MCF 10A (cell line): ENCODE results near the gene TNS3. TPM values are rescaled to one million over a fixed set of nuclear protein-coding genes. Genes with fewer than 3 reads are reported as not detected.

Experiments used
- BruUV-seq: library from RNA; stranded (reverse); fragments of 400-500 nt; replicated peaks from 2 replicates; lab custom pipeline; 2021; lab: Mats Ljungman, UMichigan
- CTCF ChIA-PET: fragments of 300-600 bp; sonication (Branson Sonifier 250); formaldehyde crosslinking; extraction: SDS; loops from one replicate; lab custom pipeline; 2021; ENCODE audit warnings: antibody characterized with exemption, inconsistent platforms; lab: Yijun Ruan, JAX
- POLR2A ChIA-PET: fragments of 300-600, 350-650 bp; sonication (Branson Sonifier 250); formaldehyde crosslinking; extraction: SDS; loops from one replicate; lab custom pipeline; 2020; ENCODE audit warnings: antibody characterized with exemption, inconsistent platforms; lab: Yijun Ruan, JAX
- DNase-seq: peaks from one replicate; pipeline ENCODE4 v3.0.0-alpha.2; 2018; ENCODE audit not compliant: unreplicated experiment
- H3K27ac Mint-ChIP-seq: one replicate; pipeline ENCODE4 v1.8.0; 2022; ENCODE audit warnings: mild to moderate bottlenecking, low read depth, mixed read lengths; ENCODE audit not compliant: unreplicated experiment
- H3K27me3 Mint-ChIP-seq: one replicate; pipeline ENCODE4 v1.8.0; 2022; ENCODE audit warnings: mixed read lengths; ENCODE audit not compliant: insufficient read depth, unreplicated experiment
- H3K36me3 Mint-ChIP-seq: one replicate; pipeline ENCODE4 v1.8.0; 2022; ENCODE audit warnings: mild to moderate bottlenecking, moderate library complexity, mixed read lengths; ENCODE audit not compliant: insufficient read depth, unreplicated experiment
- H3K4me1 Mint-ChIP-seq: one replicate; pipeline ENCODE4 v1.8.0; 2022; ENCODE audit warnings: mixed read lengths; ENCODE audit not compliant: insufficient read depth, unreplicated experiment
- H3K4me3 Mint-ChIP-seq: one replicate; pipeline ENCODE4 v1.8.0; 2022; ENCODE audit warnings: mild to moderate bottlenecking, moderate library complexity, mixed read lengths; ENCODE audit not compliant: unreplicated experiment
- H3K9me3 Mint-ChIP-seq: one replicate; pipeline ENCODE4 v1.8.0; 2022; ENCODE audit warnings: mixed read lengths; ENCODE audit not compliant: unreplicated experiment
- CTCF ChIP-seq: fragments of 200-600 bp; IDR thresholded peaks from one replicate; pipeline ENCODE4 v1.8.0; 2022; ENCODE audit warnings: antibody characterized with exemption, mild to moderate bottlenecking; ENCODE audit not compliant: unreplicated experiment
- intact Hi-C: fragments of 100-400 bp; cut with micrococcal nuclease; formaldehyde crosslinking; loops from 2 replicates; pipeline ENCODE4 v1.14.1; 2022
- total RNA-seq: library from RNA; stranded (reverse); gene quantifications from 2 replicates; pipeline ENCODE4 v1.2.3, GENCODE V29; 2022

The TNS3 gene
- total RNA-seq, 1 experiment from 2014 or later: 30.1 TPM

DNA sequence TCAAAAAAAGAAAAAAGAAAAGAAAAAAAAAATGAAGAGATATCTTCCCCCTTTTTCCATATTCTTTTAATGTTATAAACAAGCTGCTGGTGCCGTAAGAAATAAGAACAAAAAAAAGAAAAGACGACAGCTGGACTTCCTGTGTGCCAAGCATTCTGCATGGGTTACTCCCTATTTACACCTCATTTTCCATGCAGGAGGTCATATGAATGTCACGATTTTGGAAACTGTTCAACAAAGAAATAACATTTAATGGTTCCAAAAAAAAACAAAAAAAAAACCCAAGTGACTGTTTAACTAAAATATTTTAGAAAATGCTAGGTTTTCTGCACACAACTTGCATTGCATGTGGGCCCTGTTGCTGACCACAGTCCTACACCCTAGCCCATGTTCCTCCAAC, 159.3 kb downstream of the TNS3 start:
- H3K4me1 Mint-ChIP-seq: no peaks in the 10 kb centered on the region
- DNase-seq: no peak
- CTCF ChIA-PET: interaction anchor here (1.0 to 1.4 kb wide), 2 partner anchors 13 to 157 kb away, joined by 3 to 4 read pairs; no protein-coding TSS in a partner anchor
- H3K9me3 Mint-ChIP-seq: no peaks in the 10 kb centered on the region
- no peak for TF ChIP-seq CTCF
- intact Hi-C loops: no loop called here
- H3K36me3 Mint-ChIP-seq: peaks cover 85% of the 10 kb centered on the region
- H3K4me3 Mint-ChIP-seq: no peak overlapping the region
- no peak overlapping the region for H3K27ac Mint-ChIP-seq
- POLR2A ChIA-PET: no interaction called here
- no peaks in the 10 kb centered on the region for H3K27me3 Mint-ChIP-seq
- no TSS peak for BruUV-seq

DNA sequence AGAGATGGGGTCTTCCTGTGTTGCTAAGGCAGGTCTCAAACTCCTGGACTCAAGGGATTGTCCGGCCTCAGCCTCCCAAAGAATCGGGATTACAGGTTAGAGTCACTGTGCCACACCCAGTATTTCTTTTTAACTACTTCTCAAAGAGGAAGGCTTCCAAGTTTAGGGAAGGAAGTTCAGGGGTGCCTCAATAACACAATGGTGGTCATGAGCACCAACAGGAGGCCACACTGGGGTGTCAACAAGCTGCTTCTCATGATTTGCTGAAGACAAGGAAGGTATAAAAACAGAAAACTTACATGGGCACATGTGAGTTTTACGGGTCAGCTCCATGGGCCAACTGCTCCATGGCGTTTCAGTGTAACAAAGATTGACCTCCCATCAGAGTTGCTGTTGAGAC, 160.5 kb downstream of the TNS3 start:
- Mint-ChIP-seq H3K27me3 (no peaks in the 10 kb centered on the region), H3K9me3 (no peaks in the 10 kb centered on the region), H3K4me3 (no peak overlapping the region), H3K4me1 (no peaks in the 10 kb centered on the region), H3K36me3 (peaks cover 84% of the 10 kb centered on the region), H3K27ac (no peak overlapping the region)
- no peak for DNase-seq
- BruUV-seq: no TSS peak
- intact Hi-C loops: no loop called here
- TF ChIP-seq CTCF: no peak
- CTCF ChIA-PET: interaction anchor here (0.6 to 1.4 kb wide), 6 partner anchors 14 to 689 kb away, joined by 3 to 7 read pairs (median 4); no protein-coding TSS in a partner anchor
- POLR2A ChIA-PET: no interaction called here

DNA sequence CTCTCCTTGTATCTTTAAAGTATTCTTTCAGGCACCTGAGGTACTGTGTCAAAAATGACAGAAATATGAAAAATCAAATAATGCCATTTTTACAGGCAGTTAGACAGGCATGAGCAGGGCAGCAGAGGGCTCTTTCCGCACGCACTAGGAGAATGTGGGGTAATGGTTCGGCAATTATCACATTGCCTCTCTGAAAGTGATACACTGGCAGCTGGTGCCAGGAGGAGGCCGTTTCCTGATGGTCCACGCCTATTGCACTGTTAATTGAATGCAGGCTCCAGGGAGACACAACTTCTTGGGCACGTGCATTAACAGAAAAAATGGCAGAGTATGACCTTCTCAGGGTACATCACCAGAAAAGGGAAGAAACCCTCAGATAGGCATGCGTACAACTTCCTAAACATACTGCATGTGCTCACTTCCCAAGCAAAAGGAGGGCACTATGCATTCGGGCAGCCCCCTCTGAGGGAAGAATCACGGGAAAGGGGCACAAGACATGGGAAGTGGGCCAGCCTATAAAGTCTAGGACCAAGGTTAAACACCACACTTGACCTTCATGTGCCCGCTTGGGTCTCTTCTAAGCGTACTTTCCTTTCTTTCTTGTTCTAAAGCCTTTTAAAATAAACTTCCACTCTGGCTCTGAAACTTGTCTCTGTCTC, 161.7 kb downstream of the TNS3 start:
- Mint-ChIP-seq H3K27me3 (no peaks in the 10 kb centered on the region), H3K27ac (no peak overlapping the region), H3K4me1 (no peaks in the 10 kb centered on the region), H3K36me3 (peaks cover 81% of the 10 kb centered on the region), H3K9me3 (no peaks in the 10 kb centered on the region), H3K4me3 (no peak overlapping the region)
- TF ChIP-seq CTCF: no peak
- BruUV-seq: no TSS peak
- POLR2A ChIA-PET: no interaction called here
- DNase-seq: no peak
- CTCF ChIA-PET: interaction anchor here (1.4 kb wide), 1 partner anchor 15 kb away, joined by 7 read pairs; no protein-coding TSS in a partner anchor
- intact Hi-C loops: no loop called here

GRCh38 chr7:47419471-47419870, 162.4 kb downstream of the TNS3 start:
- POLR2A ChIA-PET: no interaction called here
- no peaks in the 10 kb centered on the region for H3K9me3 Mint-ChIP-seq
- no peaks in the 10 kb centered on the region for H3K27me3 Mint-ChIP-seq
- no peak overlapping the region for H3K4me3 Mint-ChIP-seq
- DNase-seq: no peak
- peaks cover 74% of the 10 kb centered on the region for H3K36me3 Mint-ChIP-seq
- no peak overlapping the region for H3K27ac Mint-ChIP-seq
- BruUV-seq: no TSS peak
- no peaks in the 10 kb centered on the region for H3K4me1 Mint-ChIP-seq
- CTCF ChIA-PET: no interaction called here
- intact Hi-C loops: no loop called here
- TF ChIP-seq CTCF: no peak
